RWPE1 (cell line): ENCODE measurements around the gene IQCH.

Source experiments
- CTCF ChIA-PET: fragments of 350-600 bp; sonication (Branson Sonifier 250); formaldehyde crosslinking; extraction: SDS; loops from one replicate; lab custom pipeline; 2021; lab: Yijun Ruan, JAX
- POLR2A ChIA-PET: fragments of 400-600 bp; formaldehyde crosslinking; extraction: SDS; loops from one replicate; lab custom pipeline; 2020; ENCODE audit warnings: antibody characterized with exemption; ENCODE audit not compliant: low non-redundant PET; lab: Yijun Ruan, JAX
- DNase-seq: peaks from one replicate; pipeline ENCODE4 v3.0.0; 2012; ENCODE audit warnings: low spot score
- H3K27ac ChIP-seq: fragments of 450-650 bp; 2 replicates; pipeline ENCODE4 v1.5.1; 2017
- CTCF ChIP-seq: fragments of 450-650 bp; conservative IDR thresholded peaks from 2 replicates; pipeline ENCODE4 v1.5.1; 2017; ENCODE audit warnings: low read depth, mild to moderate bottlenecking

Gene IQCH

GRCh38 chr15:67465196-67465952 is 210.8 kb downstream of the IQCH start:
- DNase-seq, result no peak
- POLR2A ChIA-PET, result no interaction called here
- CTCF ChIA-PET, result no interaction called here
- no peak for TF ChIP-seq CTCF
- no peak overlapping the region for H3K27ac ChIP-seq

GRCh38 chr15:67468416-67468815 is 213.8 kb downstream of the IQCH start:
- CTCF ChIA-PET, result interaction anchor here (0.7 to 0.8 kb wide), 2 partner anchors 12 to 34 kb away, joined by 3 to 5 read pairs; no protein-coding TSS in a partner anchor
- no peak for DNase-seq
- no peak overlapping the region for H3K27ac ChIP-seq
- no peak for TF ChIP-seq CTCF
- POLR2A ChIA-PET, result no interaction called here

- ChIA-PET CTCF (interaction anchor here (0.6 kb wide), 1 partner anchor 297 kb away, joined by 3 read pairs; no protein-coding TSS in a partner anchor), POLR2A (no interaction called here)
- TF ChIP-seq CTCF, result no peak
- no peak for DNase-seq
- H3K27ac ChIP-seq, result no peak overlapping the region
Measured at GRCh38 chr15:67469680-67470079, 215.1 kb downstream of the IQCH start.

GRCh38 chr15:67472957-67473356 is 218.4 kb downstream of the IQCH start:
- TF ChIP-seq CTCF, result no peak
- POLR2A ChIA-PET, result no interaction called here
- H3K27ac ChIP-seq, result no peak overlapping the region
- CTCF ChIA-PET, result no interaction called here
- DNase-seq, result no peak

- POLR2A ChIA-PET, result interaction anchor here (0.5 kb wide), 1 partner anchor 269 kb away, joined by 3 read pairs; no protein-coding TSS in a partner anchor
- TF ChIP-seq CTCF, result no peak
- CTCF ChIA-PET, result no interaction called here
- no peak overlapping the region for H3K27ac ChIP-seq
- no peak for DNase-seq
Measured at GRCh38 chr15:67474405-67475110, 220.0 kb downstream of the IQCH start.

GRCh38 chr15:67479781-67480505 is 225.4 kb downstream of the IQCH start:
- ChIA-PET POLR2A (no interaction called here), CTCF (interaction anchor here (0.5 to 0.7 kb wide), 2 partner anchors 8 to 196 kb away, joined by 3 read pairs; no protein-coding TSS in a partner anchor)
- no peak for DNase-seq
- TF ChIP-seq CTCF, result no peak
- H3K27ac ChIP-seq, result no peak overlapping the region
